ENCODE measurements around the gene CD58. TPM values are rescaled to one million over a fixed set of nuclear protein-coding genes. Genes with fewer than 3 reads are reported as not detected.
A peak's percentile ranks its signal among the peaks of the same experiment; 100 is the strongest.

CD58 gene
- total RNA-seq, 1 experiment from 2014 or later = 9.3 TPM

- Histone ChIP-seq H3K27me3 (ENCODE audit: control insufficient read depth, insufficient read depth, low read length) (no peaks in the 10 kb centered on the region), H3K36me3 (replicated peaks; ENCODE audit: control insufficient read depth, insufficient read depth, low read length) (no peaks in the 10 kb centered on the region), H3K4me3 (ENCODE audit: insufficient read depth, low read depth, low read length) (no peak overlapping the region)
- no peak for DNase-seq
These were observed 64.5 kb downstream of the CD58 start for GRCh38 chr1:116506132-116507004.

- Histone ChIP-seq H3K27me3 (ENCODE audit: control insufficient read depth, insufficient read depth, low read length) (no peaks in the 10 kb centered on the region), H3K36me3 (replicated peaks; ENCODE audit: control insufficient read depth, insufficient read depth, low read length) (no peaks in the 10 kb centered on the region), H3K4me3 (ENCODE audit: insufficient read depth, low read depth, low read length) (no peak overlapping the region)
- no peak for DNase-seq
These were observed 66.3 kb downstream of the CD58 start for GRCh38 chr1:116504308-116505156.

DNA sequence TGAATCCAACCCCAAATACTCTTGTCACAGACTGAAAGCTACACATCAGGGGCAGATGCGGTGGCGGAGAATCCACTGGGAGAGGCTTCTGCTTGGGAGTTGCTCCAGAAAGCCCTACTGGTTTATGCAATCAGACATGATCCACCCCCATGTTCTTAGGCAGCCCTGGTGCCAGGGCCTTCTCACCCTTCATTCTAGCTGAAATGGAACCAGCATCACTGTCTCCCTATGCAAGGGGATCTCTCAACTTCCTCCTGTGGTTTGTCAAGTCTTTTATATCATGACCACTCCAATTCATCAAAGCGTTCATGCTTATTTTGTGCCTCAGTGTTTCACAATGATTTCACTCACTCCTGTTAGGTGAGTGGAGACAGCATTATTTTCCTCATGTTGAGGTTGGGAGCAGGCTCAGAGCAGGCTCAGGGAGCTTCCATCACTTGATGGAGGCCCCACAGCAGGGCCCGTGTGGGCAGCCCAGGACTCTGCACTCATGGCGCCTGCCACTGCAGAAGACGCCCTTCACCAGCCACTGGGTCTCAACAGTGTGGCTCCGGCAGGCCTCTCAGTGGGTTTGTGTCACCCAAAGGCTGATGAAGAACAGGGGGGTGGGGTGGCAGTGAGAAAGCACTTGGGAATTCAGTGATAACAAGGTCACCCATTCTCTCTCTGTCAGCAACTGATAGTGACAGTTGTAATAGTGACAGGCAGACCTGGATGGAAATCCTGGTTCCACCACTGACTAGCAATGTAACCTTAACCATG lies 67.1 kb downstream of the CD58 start:
- H3K36me3 ChIP-seq (replicated peaks; ENCODE audit: control insufficient read depth, insufficient read depth, low read length) = no peaks in the 10 kb centered on the region
- no peak overlapping the region for H3K4me3 ChIP-seq (ENCODE audit: insufficient read depth, low read depth, low read length)
- no peaks in the 10 kb centered on the region for H3K27me3 ChIP-seq (ENCODE audit: control insufficient read depth, insufficient read depth, low read length)
- no peak for DNase-seq

GRCh38 chr1:116502671-116503314 lies 68.0 kb downstream of the CD58 start:
- H3K4me3 ChIP-seq (ENCODE audit: insufficient read depth, low read depth, low read length) = no peak overlapping the region
- no peak for DNase-seq
- no peaks in the 10 kb centered on the region for H3K27me3 ChIP-seq (ENCODE audit: control insufficient read depth, insufficient read depth, low read length)
- H3K36me3 ChIP-seq (replicated peaks; ENCODE audit: control insufficient read depth, insufficient read depth, low read length) = no peaks in the 10 kb centered on the region

DNA sequence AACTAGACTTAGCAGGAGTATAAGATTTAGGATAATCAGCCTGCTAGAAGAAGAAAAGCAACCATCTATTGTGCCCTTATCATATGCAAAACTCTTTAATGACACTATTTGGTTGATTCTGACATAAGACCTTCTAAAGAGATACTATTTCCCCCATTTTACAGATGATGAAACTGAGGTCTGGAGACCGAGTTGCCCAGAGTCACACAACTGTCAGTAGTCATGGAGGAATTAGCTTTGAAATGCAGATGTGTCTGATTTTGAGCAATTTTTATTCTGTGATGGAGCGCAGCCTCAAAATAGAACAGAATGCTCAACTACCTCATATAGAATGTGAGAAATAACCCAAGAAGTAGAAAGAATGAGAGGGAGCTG lies 69.0 kb downstream of the CD58 start:
- no peaks in the 10 kb centered on the region for H3K36me3 ChIP-seq (replicated peaks; ENCODE audit: control insufficient read depth, insufficient read depth, low read length)
- no peak overlapping the region for H3K4me3 ChIP-seq (ENCODE audit: insufficient read depth, low read depth, low read length)
- H3K27me3 ChIP-seq (ENCODE audit: control insufficient read depth, insufficient read depth, low read length) = no peaks in the 10 kb centered on the region
- no peak for DNase-seq

DNA sequence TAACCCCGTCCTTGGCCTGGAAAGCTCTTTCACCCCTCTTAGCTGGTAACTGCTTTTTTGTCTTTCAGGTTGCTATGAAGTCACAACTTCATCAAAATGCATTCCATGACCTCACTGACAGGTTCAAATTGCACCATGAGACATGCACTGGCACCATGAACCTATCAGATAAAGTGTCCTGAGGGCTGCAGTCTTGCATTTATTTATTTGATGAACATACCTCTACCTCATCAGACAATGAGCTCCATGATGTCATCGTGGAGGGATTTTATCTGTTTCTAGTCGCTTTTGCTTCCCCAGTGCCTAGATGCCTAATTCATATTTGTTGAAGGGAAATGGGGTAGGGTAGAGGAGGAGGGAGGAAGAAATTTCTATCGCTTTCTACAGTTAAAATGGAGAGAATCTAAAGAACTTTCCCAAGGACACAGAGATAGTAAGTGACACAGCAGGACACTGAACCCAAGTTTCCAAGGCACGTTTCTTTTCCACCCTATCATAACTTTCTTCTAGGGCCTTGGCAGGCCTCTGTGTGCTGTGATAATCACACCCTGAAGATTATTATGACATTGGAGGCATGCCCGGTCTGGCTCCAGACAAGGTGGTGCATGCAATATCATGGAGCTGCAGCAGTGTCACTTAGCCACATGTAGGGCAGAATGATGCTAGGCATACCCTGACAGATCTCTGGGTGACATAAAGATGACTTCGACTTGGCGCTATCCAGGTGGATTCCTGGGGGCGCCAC lies 69.5 kb downstream of the CD58 start:
- DNase-seq = no peak
- Histone ChIP-seq H3K27me3 (ENCODE audit: control insufficient read depth, insufficient read depth, low read length) (no peaks in the 10 kb centered on the region), H3K36me3 (replicated peaks; ENCODE audit: control insufficient read depth, insufficient read depth, low read length) (no peaks in the 10 kb centered on the region), H3K4me3 (ENCODE audit: insufficient read depth, low read depth, low read length) (no peak overlapping the region)

DNA sequence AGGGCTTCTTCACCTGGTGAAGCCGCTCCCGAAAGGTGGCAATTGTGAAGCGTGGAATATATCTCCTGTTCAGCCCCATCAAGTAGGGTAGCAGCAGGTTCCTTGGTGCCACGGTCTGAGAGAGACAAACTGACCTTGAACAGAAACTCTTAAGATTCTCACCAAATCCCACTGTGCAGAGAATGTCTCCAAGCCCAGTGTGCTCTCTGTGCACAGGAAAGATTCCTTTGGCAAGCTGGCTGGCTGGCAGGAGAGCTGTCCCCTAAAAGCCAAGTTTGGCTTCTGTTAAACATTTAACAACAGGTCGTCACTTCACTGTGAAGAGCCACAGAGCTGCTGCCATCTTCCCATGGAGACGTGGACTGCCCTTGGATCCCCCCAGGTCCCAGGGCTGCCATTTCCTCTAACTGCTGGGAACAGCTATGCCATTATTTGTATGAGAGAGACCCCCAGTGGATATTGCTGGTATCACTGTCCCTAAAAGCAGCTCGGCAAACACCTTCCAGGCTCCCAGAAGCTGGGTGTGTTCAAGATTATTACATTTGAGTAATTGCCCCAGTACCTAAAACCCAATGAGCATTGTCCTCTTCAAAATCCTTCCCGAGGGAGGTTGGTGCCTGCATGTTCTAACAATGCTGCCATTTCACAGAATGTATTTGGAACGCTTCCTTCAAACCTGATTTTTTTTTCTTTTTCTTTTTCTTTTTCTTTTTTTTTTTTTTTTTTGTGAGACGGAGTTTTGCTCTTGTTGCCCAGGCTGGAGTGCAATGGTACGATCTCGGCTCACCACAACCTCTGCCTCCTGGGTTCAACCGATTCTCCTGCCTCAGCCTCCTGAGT lies 71.8 kb downstream of the CD58 start:
- Histone ChIP-seq H3K4me3 (ENCODE audit: insufficient read depth, low read depth, low read length) (no peak overlapping the region), H3K27me3 (ENCODE audit: control insufficient read depth, insufficient read depth, low read length) (no peaks in the 10 kb centered on the region), H3K36me3 (replicated peaks; ENCODE audit: control insufficient read depth, insufficient read depth, low read length) (no peaks in the 10 kb centered on the region)
- DNase-seq = peak; percentile 86

GRCh38 chr1:116497656-116498055 lies 73.2 kb downstream of the CD58 start:
- Histone ChIP-seq H3K27me3 (ENCODE audit: control insufficient read depth, insufficient read depth, low read length) (no peaks in the 10 kb centered on the region), H3K36me3 (replicated peaks; ENCODE audit: control insufficient read depth, insufficient read depth, low read length) (no peaks in the 10 kb centered on the region), H3K4me3 (ENCODE audit: insufficient read depth, low read depth, low read length) (no peak overlapping the region)
- no peak for DNase-seq

DNA sequence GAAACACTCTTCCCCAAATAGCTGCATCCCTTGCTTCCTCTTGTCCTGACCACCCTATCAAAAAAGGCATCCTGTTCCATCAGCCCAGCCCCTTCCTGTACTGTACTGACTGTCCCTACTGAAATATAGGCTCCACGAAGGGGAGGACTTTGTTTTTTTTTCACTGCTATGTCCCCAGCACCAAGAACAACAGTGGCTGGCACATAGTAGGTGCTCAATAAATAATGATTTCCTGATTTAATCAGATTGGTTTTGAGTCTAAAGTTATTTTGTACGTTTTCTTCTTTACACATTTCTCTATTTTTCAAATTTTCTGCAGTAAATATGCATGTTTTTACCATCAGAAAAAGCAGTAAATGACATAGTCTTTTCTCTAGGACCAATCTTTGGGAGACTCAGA lies 73.9 kb downstream of the CD58 start:
- no peaks in the 10 kb centered on the region for H3K27me3 ChIP-seq (ENCODE audit: control insufficient read depth, insufficient read depth, low read length)
- no peaks in the 10 kb centered on the region for H3K36me3 ChIP-seq (replicated peaks; ENCODE audit: control insufficient read depth, insufficient read depth, low read length)
- no peak overlapping the region for H3K4me3 ChIP-seq (ENCODE audit: insufficient read depth, low read depth, low read length)
- DNase-seq = no peak

- H3K4me3 ChIP-seq (ENCODE audit: insufficient read depth, low read depth, low read length) = no peak overlapping the region
- no peak for DNase-seq
- no peaks in the 10 kb centered on the region for H3K36me3 ChIP-seq (replicated peaks; ENCODE audit: control insufficient read depth, insufficient read depth, low read length)
- no peaks in the 10 kb centered on the region for H3K27me3 ChIP-seq (ENCODE audit: control insufficient read depth, insufficient read depth, low read length)
These were observed 74.4 kb downstream of the CD58 start for GRCh38 chr1:116496380-116496779.

- DNase-seq = no peak
- Histone ChIP-seq H3K4me3 (ENCODE audit: insufficient read depth, low read depth, low read length) (no peak overlapping the region), H3K27me3 (ENCODE audit: control insufficient read depth, insufficient read depth, low read length) (no peaks in the 10 kb centered on the region), H3K36me3 (replicated peaks; ENCODE audit: control insufficient read depth, insufficient read depth, low read length) (no peaks in the 10 kb centered on the region)
These were observed 75.3 kb downstream of the CD58 start for GRCh38 chr1:116495535-116495934.

- Histone ChIP-seq H3K36me3 (replicated peaks; ENCODE audit: control insufficient read depth, insufficient read depth, low read length) (no peaks in the 10 kb centered on the region), H3K27me3 (ENCODE audit: control insufficient read depth, insufficient read depth, low read length) (no peaks in the 10 kb centered on the region), H3K4me3 (ENCODE audit: insufficient read depth, low read depth, low read length) (no peak overlapping the region)
- no peak for DNase-seq
These were observed 76.1 kb downstream of the CD58 start for GRCh38 chr1:116494745-116495144.

- H3K27me3 ChIP-seq (ENCODE audit: control insufficient read depth, insufficient read depth, low read length) = no peaks in the 10 kb centered on the region
- no peak overlapping the region for H3K4me3 ChIP-seq (ENCODE audit: insufficient read depth, low read depth, low read length)
- no peak for DNase-seq
- H3K36me3 ChIP-seq (replicated peaks; ENCODE audit: control insufficient read depth, insufficient read depth, low read length) = no peaks in the 10 kb centered on the region
These were observed 76.5 kb downstream of the CD58 start for GRCh38 chr1:116494353-116494692.

All from H7 (cell line).